B cell (primary cell): ENCODE data around the gene GLI1.

Source experiments
- CTCF ChIP-seq: fragments of 200-600 bp; IDR thresholded peaks from one replicate; pipeline ENCODE4 v1.8.0; 2022; ENCODE audit warnings: antibody characterized with exemption, mild to moderate bottlenecking
- EZH2 ChIP-seq: IDR thresholded peaks from 2 replicates; pipeline ENCODE4 v1.6.1; 2012; ENCODE audit warnings: borderline replicate concordance, low read depth, mild to moderate bottlenecking, moderate library complexity, low read length; ENCODE audit not compliant: insufficient read depth, poor library complexity, severe bottlenecking

GRCh38 chr12:57498132-57498502 lies 38.5 kb downstream of the GLI1 start:
- TF ChIP-seq CTCF (no peak), EZH2 (no peak)
